Measurements from ENCODE around the gene PSMC3IP.
"Not testable (repeated sequence)": the region's sequence is repeated elsewhere in the genome, so short reads cannot be mapped to it uniquely, and the experiment has no call there.

The PSMC3IP gene

GRCh38 chr17:42577532-42578281 lies at the start of gene PSMC3IP:
Gene PSMC3IP (minus strand): TSS chr17:42577729. CDS start chr17:42577686, 43 bp downstream.
- no peaks in the 10 kb centered on the region for H3K9me3 Mint-ChIP-seq
- peak; percentile 79 to 86 for DNase-seq (ENCODE audit: low spot score in 2 of 2)
- H3K27me3 Mint-ChIP-seq = no peaks in the 10 kb centered on the region
- H3K4me3 Mint-ChIP-seq = peak within 1 kb of the TSS; percentile 96
- peaks cover 18% of the 10 kb centered on the region for H3K36me3 Mint-ChIP-seq
- H3K4me1 Mint-ChIP-seq = peaks cover 18% of the 10 kb centered on the region
- ATAC-seq (ENCODE audit: low read depth) = peak; percentile 90
- peak within 1 kb of the TSS; percentile 89 for H3K27ac Mint-ChIP-seq

- ATAC-seq (ENCODE audit: low read depth) = no peak
- H3K4me1 Mint-ChIP-seq = peaks cover 2% of the 10 kb centered on the region
- no peaks in the 10 kb centered on the region for H3K9me3 Mint-ChIP-seq
- no peak overlapping the region for H3K27ac Mint-ChIP-seq
- no peak overlapping the region for H3K4me3 Mint-ChIP-seq
- no peak for DNase-seq (ENCODE audit: low spot score in 2 of 2)
- no peaks in the 10 kb centered on the region for H3K36me3 Mint-ChIP-seq
- H3K27me3 Mint-ChIP-seq = no peaks in the 10 kb centered on the region
Observed at GRCh38 chr17:42623732-42624596, 46.4 kb upstream of the PSMC3IP start.

- no peaks in the 10 kb centered on the region for H3K36me3 Mint-ChIP-seq
- no peak overlapping the region for H3K27ac Mint-ChIP-seq
- no peaks in the 10 kb centered on the region for H3K27me3 Mint-ChIP-seq
- no peak overlapping the region for H3K4me3 Mint-ChIP-seq
- peaks cover 8% of the 10 kb centered on the region for H3K4me1 Mint-ChIP-seq
- ATAC-seq (ENCODE audit: low read depth) (no peak), DNase-seq (ENCODE audit: low spot score in 2 of 2) (no peak)
- no peaks in the 10 kb centered on the region for H3K9me3 Mint-ChIP-seq
Observed at GRCh38 chr17:42623271-42623670, 45.7 kb upstream of the PSMC3IP start.

GRCh38 chr17:42621987-42622386 lies 44.5 kb upstream of the PSMC3IP start:
- H3K4me3 Mint-ChIP-seq; H3K27me3 Mint-ChIP-seq; ATAC-seq (ENCODE audit: low read depth); H3K36me3 Mint-ChIP-seq; H3K9me3 Mint-ChIP-seq; H3K27ac Mint-ChIP-seq; DNase-seq (ENCODE audit: low spot score in 2 of 2): not testable (repeated sequence)
- H3K4me1 Mint-ChIP-seq = peaks cover 11% of the 10 kb centered on the region

- H3K27ac Mint-ChIP-seq = peak overlapping the region; percentile 47
- ATAC-seq (ENCODE audit: low read depth) (peak; percentile 64), DNase-seq (ENCODE audit: low spot score in 2 of 2) (no peak)
- H3K4me1 Mint-ChIP-seq = peaks cover 11% of the 10 kb centered on the region
- peaks cover 5% of the 10 kb centered on the region for H3K36me3 Mint-ChIP-seq
- no peaks in the 10 kb centered on the region for H3K9me3 Mint-ChIP-seq
- H3K4me3 Mint-ChIP-seq = peak overlapping the region; percentile 63
- no peaks in the 10 kb centered on the region for H3K27me3 Mint-ChIP-seq
Observed at GRCh38 chr17:42618442-42619150, 41.1 kb upstream of the PSMC3IP start.

GRCh38 chr17:42617956-42618431 lies 40.5 kb upstream of the PSMC3IP start:
- Mint-ChIP-seq H3K36me3 (peaks cover 7% of the 10 kb centered on the region), H3K27me3 (no peaks in the 10 kb centered on the region), H3K4me3 (no peak overlapping the region), H3K27ac (peak overlapping the region; percentile 47), H3K9me3 (no peaks in the 10 kb centered on the region), H3K4me1 (peaks cover 11% of the 10 kb centered on the region)
- no peak for ATAC-seq (ENCODE audit: low read depth)
- DNase-seq (ENCODE audit: low spot score in 2 of 2) = no peak

GRCh38 chr17:42613699-42614295 lies 36.3 kb upstream of the PSMC3IP start:
- DNase-seq (ENCODE audit: low spot score in 2 of 2) = no peak
- Mint-ChIP-seq H3K36me3 (peaks cover 10% of the 10 kb centered on the region), H3K4me1 (peaks cover 7% of the 10 kb centered on the region), H3K4me3 (no peak overlapping the region), H3K27ac (no peak overlapping the region), H3K9me3 (no peaks in the 10 kb centered on the region), H3K27me3 (no peaks in the 10 kb centered on the region)
- ATAC-seq (ENCODE audit: low read depth) = no peak

GRCh38 chr17:42612013-42612412 lies 34.5 kb upstream of the PSMC3IP start:
- Mint-ChIP-seq H3K36me3 (peaks cover 10% of the 10 kb centered on the region), H3K4me3 (no peak overlapping the region), H3K27me3 (no peaks in the 10 kb centered on the region), H3K9me3 (no peaks in the 10 kb centered on the region), H3K4me1 (peaks cover 4% of the 10 kb centered on the region), H3K27ac (no peak overlapping the region)
- ATAC-seq (ENCODE audit: low read depth) (no peak), DNase-seq (ENCODE audit: low spot score in 2 of 2) (no peak)

- not testable (repeated sequence) for H3K9me3 Mint-ChIP-seq; H3K27me3 Mint-ChIP-seq; ATAC-seq (ENCODE audit: low read depth)
- peak overlapping the region; percentile 93 for H3K27ac Mint-ChIP-seq
- peaks cover 11% of the 10 kb centered on the region for H3K36me3 Mint-ChIP-seq
- H3K4me3 Mint-ChIP-seq = peak overlapping the region; percentile 97
- H3K4me1 Mint-ChIP-seq = peaks cover 16% of the 10 kb centered on the region
- DNase-seq (ENCODE audit: low spot score in 2 of 2) = peak in 1 of 2 donors; percentile 12
Observed at GRCh38 chr17:42609814-42610801, 32.6 kb upstream of the PSMC3IP start.

GRCh38 chr17:42609182-42609813 lies 31.8 kb upstream of the PSMC3IP start, which contains the start of the genes RETREG3 and TUBG1:
Gene RETREG3 (minus strand): TSS chr17:42609374. CDS start chr17:42609324, 50 bp downstream.
Gene TUBG1 (plus strand): TSS chr17:42609683. CDS start chr17:42609738, 55 bp downstream.
- Mint-ChIP-seq H3K9me3 (no peaks in the 10 kb centered on the region), H3K4me1 (peaks cover 22% of the 10 kb centered on the region), H3K4me3 (peak within 1 kb of the TSS; percentile 97), H3K27ac (peak within 1 kb of the TSS; percentile 93), H3K36me3 (peaks cover 11% of the 10 kb centered on the region), H3K27me3 (no peaks in the 10 kb centered on the region)
- DNase-seq (ENCODE audit: low spot score in 2 of 2) = peak; percentile 96 to 99
- ATAC-seq (ENCODE audit: low read depth) = peak; percentile 88

- H3K27ac Mint-ChIP-seq = peak overlapping the region; percentile 93
- peaks cover 24% of the 10 kb centered on the region for H3K4me1 Mint-ChIP-seq
- no peaks in the 10 kb centered on the region for H3K27me3 Mint-ChIP-seq
- no peaks in the 10 kb centered on the region for H3K9me3 Mint-ChIP-seq
- DNase-seq (ENCODE audit: low spot score in 2 of 2) (no peak), ATAC-seq (ENCODE audit: low read depth) (peak; percentile 63)
- peak overlapping the region; percentile 97 for H3K4me3 Mint-ChIP-seq
- H3K36me3 Mint-ChIP-seq = peaks cover 7% of the 10 kb centered on the region
Observed at GRCh38 chr17:42608305-42609181, 31.0 kb upstream of the PSMC3IP start.

Measured in memory B cell (primary cell).